NCI-H82 treated with DMSO at 0.1 percent for 48 hours (cell line): ENCODE data around the gene COL15A1.

Source experiments
- DNase-seq: peaks from one replicate; lab custom pipeline; 2025; ENCODE audit not compliant: unreplicated experiment; lab: John Stamatoyannopoulos, UW

Gene COL15A1

GRCh38 chr9:99103901-99104458, 160.3 kb downstream of the COL15A1 start:
- no peak for DNase-seq

DNA sequence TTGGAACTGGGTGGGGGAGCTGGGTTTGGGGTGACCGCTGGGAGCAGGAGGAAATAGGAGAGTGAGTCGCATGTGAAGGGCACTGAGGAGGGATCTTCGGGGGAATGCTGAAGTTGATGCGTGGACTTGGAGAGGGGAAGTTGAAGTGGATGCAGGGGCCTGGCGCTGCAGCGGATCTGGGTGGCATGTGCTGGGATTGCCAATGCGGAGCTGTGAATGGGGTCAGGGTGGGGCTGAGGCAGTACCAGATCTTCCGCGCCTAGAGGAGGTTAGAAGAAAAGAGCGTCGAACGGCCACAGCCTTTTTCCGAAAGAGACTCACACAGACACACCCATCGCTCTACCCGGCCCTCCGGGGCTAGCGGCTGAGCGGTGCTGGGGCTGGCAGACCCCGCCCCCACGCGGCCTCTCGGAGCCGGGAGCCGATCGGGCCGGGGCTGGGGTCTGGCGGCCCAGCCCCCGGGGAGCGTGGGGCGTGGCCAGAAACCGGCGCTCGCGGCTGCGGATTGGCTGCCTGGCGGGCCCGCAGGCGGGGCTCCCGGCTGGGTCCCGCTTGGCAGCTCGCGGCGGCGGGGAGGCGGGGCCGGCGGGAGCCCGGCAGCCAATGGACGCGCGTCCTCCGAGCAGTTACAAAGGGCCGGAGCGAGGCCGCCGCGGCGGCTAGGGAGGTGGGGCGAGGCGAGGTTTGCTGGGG, 160.9 kb downstream of the COL15A1 start, which contains the start of gene TGFBR1:
Gene TGFBR1 (plus strand): TSS at position 655 of the 693 bp plus-strand sequence. CDS start 93 bp downstream, outside the sequence.
- DNase-seq = peak; percentile 74

DNA sequence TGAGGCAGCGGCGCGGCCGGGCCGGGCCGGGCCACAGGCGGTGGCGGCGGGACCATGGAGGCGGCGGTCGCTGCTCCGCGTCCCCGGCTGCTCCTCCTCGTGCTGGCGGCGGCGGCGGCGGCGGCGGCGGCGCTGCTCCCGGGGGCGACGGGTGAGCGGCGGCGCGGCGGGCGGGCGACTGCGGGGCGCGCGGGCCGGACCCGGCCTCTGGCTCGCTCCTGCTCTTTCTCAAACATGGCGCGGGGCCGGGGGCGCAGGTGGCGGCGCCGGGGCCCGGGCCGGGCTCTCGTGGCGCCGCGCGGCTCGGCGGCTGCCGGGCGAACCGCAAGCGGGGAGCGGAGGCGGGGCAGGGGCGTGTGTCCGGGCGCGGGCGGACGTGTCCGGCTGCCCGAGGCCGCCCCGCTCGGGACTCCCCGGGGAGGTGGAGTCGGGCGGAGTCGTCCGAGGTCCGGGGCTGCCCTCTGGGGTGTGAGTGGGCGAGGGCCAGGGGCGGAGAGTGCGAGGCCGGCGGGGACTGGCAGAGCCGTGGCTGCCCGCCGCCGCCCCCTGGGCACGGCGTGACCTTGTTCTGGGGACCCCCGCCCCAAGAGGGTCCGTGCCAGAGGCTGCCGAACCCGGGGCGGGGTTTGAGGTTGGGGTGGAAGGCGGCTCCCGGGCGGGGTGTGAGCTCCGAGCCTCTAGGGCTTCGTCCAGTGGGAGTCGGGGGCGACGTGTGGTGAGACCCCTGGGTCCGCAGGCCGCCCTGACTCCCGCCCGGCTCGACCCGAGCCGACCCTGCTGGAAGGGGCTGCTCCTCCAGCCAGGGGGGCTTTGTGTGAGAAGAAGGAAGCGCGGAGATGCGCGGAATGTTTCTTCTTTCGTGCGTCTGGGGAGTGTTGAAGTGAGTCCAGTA, 161.7 kb downstream of the COL15A1 start:
- no peak for DNase-seq

DNA sequence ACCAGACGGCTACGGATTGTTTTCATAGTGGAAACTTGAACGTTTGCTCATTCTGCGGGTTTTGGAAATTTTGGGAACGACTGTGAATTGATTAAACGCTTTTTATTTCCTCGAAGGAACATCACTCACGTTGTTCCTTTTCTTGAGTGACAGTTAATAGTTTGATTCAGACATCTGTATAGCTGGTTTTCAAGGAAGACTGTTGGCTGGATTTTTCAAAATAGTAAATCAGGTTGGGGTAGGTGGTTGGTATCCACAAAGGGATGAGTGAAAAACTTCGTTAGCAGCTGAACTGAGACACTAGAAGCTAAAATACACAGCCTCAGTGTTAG, 162.3 kb downstream of the COL15A1 start:
- no peak for DNase-seq

DNA sequence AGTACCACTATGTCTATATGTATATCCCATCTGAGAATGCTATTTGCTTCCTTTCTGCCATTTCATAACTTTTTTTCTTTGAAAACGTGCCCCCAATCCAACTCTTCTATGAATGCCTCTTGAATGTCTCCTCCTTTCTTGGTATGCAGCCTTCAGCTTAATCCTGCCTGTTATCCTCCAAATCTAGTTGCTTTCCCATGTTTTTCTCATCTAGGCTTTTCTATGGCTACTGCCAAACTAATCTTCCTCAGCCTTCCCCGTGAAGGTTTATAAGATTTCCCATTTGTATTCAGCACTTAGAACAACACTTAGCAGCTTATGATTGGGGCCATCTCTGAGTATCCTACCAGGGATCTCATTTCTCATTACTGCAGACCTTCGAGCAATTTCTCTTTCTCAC, 163.7 kb downstream of the COL15A1 start:
- DNase-seq = peak; percentile 26

GRCh38 chr9:99108131-99108530, 164.4 kb downstream of the COL15A1 start:
- DNase-seq = no peak

- DNase-seq = no peak
Observed at GRCh38 chr9:99109522-99109921, 165.8 kb downstream of the COL15A1 start.

DNA sequence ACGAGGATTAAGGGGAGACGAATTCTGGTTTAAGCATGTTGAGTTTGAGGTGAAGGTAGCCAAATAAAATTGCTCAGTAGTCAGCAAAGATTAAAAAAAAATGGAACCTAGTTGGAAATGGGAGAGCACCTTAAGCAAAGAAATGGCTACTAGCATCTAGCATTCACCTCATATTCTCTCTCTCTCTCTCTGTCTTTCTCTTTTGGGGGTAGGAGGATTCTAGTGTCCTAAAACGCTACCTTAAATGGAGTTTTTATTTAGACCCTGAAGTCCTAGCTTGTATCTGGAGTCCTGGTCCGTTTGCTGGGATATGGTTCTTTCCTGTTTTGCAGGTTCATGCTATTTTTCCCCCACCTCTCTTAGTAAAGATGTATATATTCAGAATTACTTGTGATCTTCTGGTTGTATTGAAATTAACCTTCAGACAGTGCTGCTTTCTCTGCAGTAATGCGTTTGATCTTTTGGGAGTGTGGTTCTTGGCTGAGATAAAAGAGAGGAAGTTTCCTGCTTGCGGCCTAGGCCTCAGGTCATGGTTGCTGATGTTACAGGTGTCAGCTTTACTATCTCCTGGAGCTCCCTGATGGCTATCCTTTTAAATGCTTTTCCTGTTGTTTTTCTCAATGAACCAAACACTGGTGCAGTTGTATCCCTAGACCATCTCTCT, 169.2 kb downstream of the COL15A1 start:
- DNase-seq = no peak

DNA sequence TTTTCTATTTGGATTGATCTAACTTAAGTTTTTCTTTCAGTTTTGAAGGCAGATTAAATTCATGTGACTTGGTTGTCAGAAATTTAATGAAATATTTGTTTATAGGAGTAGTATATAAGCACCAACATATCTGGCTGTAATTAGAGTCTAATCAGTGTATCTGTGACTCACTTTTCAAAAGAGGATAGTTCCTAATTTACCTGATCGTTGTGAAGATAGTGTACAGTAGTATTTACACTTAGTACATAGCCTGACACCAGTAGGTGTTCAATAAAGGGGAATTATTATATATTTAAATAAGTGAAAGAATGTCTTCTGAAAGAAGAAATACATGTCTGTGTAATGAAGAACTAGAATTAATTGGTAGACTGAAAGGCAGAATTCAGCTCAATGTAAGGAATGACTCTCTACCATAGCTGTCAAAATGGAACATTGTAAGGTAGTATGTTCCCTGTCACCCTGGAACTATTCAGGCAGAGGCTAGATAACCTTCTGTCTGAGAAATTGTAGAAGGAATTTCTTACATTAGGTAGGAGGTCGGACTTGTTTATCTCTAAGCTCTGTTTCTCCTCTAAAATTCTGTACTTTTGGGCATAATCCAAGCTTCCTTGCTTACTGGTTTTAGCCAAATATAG, 169.8 kb downstream of the COL15A1 start:
- DNase-seq = no peak

DNA sequence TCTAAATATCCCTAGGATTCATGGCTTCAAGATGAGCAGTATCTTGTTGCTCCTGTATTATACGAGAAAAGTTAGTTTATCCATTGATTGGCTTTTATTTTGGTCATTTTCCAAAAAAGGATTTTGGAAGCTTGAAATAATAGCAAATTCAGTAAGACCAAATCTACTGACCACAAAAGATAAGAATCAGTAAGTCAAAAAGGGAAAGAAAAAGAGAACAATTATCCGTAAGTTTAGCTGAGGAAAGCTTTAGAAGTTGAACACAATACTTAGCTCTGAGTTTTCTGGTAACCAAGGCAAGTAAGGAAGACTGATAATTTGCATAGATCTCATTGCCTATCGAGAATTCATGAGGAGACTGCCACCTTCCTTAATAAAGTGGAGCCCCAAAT, 170.3 kb downstream of the COL15A1 start:
- no peak for DNase-seq

DNA sequence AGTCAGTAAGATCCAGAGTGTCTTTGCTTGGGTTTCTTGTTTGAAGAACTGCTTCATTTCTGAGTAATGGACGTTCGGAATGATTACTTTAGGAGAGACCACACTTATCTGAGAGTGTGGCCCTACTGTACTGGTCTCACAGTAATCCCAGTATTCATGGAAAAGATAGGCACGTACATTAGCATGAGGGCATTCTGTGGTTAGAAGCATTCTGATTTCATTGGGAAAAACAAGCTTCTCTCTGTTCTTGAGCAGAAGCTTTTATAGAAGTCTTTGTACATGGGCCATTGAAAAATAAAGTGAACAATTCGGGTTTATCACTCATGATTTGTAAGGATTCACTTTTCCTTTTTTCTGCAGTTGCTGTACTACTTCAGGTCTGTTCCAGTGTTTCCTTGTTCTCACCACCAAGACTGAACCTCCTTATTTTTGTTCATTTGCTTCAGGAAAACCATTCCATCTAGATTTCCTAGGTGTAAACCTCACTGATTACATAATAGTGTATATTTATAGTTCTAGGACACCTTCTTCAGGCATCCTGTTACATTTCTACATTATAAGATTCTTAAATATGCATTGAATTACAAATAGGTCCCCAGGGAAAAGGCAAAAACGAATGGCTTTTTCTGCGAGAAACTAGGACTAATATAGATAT, 171.3 kb downstream of the COL15A1 start:
- DNase-seq = no peak

GRCh38 chr9:99116003-99116411, 172.3 kb downstream of the COL15A1 start:
- DNase-seq = peak; percentile 88

- DNase-seq = no peak
Observed at GRCh38 chr9:99118782-99119466, 175.2 kb downstream of the COL15A1 start.

- DNase-seq = no peak
Observed at GRCh38 chr9:99119976-99120655, 176.4 kb downstream of the COL15A1 start.
